WERI-Rb-1 (cell line): ENCODE measurements around the gene RANGAP1.

Experiments
- DNase-seq: peaks from one replicate; pipeline ENCODE4 v3.0.0-alpha.2; 2020
- H3K27ac ChIP-seq: fragments of 250-450 bp; sonication (Bioruptor Pico); 2 replicates; pipeline ENCODE4 v1.5.1; 2020; ENCODE audit warnings: mild to moderate bottlenecking, moderate library complexity
- H3K27me3 ChIP-seq: fragments of 250-450 bp; sonication (Bioruptor Pico); 2 replicates; pipeline ENCODE4 v1.5.1; 2021; ENCODE audit warnings: mild to moderate bottlenecking, low read depth, moderate library complexity; ENCODE audit not compliant: insufficient read depth, severe bottlenecking
- H3K36me3 ChIP-seq: fragments of 250-450 bp; sonication (Bioruptor Pico); 2 replicates; pipeline ENCODE4 v1.5.1; 2020; ENCODE audit warnings: mild to moderate bottlenecking, moderate library complexity
- H3K4me3 ChIP-seq: 2 replicates; pipeline ENCODE4 v1.5.1; 2011; ENCODE audit warnings: low read depth, mild to moderate bottlenecking, control low read depth, low read length
- H3K9me3 ChIP-seq: fragments of 250-450 bp; sonication (Bioruptor Pico); 2 replicates; pipeline ENCODE4 v1.5.1; 2021; ENCODE audit warnings: mild to moderate bottlenecking, moderate library complexity; ENCODE audit not compliant: severe bottlenecking
- CTCF ChIP-seq: IDR thresholded peaks from 2 replicates; pipeline ENCODE4 v1.5.1; 2011; ENCODE audit warnings: low read depth, mild to moderate bottlenecking, control low read depth, inconsistent platforms, low read length

RANGAP1 gene

GRCh38 chr22:41314821-41315220, 28.8 kb upstream of the RANGAP1 start:
- Histone ChIP-seq H3K4me3 (no peak overlapping the region), H3K27me3 (no peaks in the 10 kb centered on the region), H3K27ac (no peak overlapping the region), H3K36me3 (peaks cover 10% of the 10 kb centered on the region), H3K9me3 (no peaks in the 10 kb centered on the region)
- DNase-seq = no peak
- no peak for TF ChIP-seq CTCF

- H3K27me3 ChIP-seq = no peaks in the 10 kb centered on the region
- no peaks in the 10 kb centered on the region for H3K9me3 ChIP-seq
- no peak for DNase-seq
- H3K4me3 ChIP-seq = no peak overlapping the region
- H3K36me3 ChIP-seq = peaks cover 8% of the 10 kb centered on the region
- no peak overlapping the region for H3K27ac ChIP-seq
- no peak for TF ChIP-seq CTCF
Observed at GRCh38 chr22:41311487-41311886, 25.5 kb upstream of the RANGAP1 start.

GRCh38 chr22:41310336-41310735, 24.3 kb upstream of the RANGAP1 start:
- H3K27me3 ChIP-seq = no peaks in the 10 kb centered on the region
- TF ChIP-seq CTCF = no peak
- no peak overlapping the region for H3K27ac ChIP-seq
- no peak overlapping the region for H3K4me3 ChIP-seq
- DNase-seq = no peak
- H3K36me3 ChIP-seq = peaks cover 5% of the 10 kb centered on the region
- no peaks in the 10 kb centered on the region for H3K9me3 ChIP-seq

- Histone ChIP-seq H3K36me3 (peaks cover 10% of the 10 kb centered on the region), H3K4me3 (no peak overlapping the region), H3K27ac (no peak overlapping the region), H3K27me3 (no peaks in the 10 kb centered on the region), H3K9me3 (no peaks in the 10 kb centered on the region)
- no peak for DNase-seq
- TF ChIP-seq CTCF = no peak
Observed at GRCh38 chr22:41308544-41308947, 22.6 kb upstream of the RANGAP1 start.

- Histone ChIP-seq H3K27ac (no peak overlapping the region), H3K4me3 (no peak overlapping the region), H3K27me3 (no peaks in the 10 kb centered on the region), H3K9me3 (no peaks in the 10 kb centered on the region), H3K36me3 (peaks cover 10% of the 10 kb centered on the region)
- no peak for DNase-seq
- TF ChIP-seq CTCF = no peak
Observed at GRCh38 chr22:41308054-41308453, 22.1 kb upstream of the RANGAP1 start.

- no peak for DNase-seq
- TF ChIP-seq CTCF = no peak
- Histone ChIP-seq H3K36me3 (peaks cover 10% of the 10 kb centered on the region), H3K27ac (no peak overlapping the region), H3K27me3 (no peaks in the 10 kb centered on the region), H3K4me3 (no peak overlapping the region), H3K9me3 (no peaks in the 10 kb centered on the region)
Observed at GRCh38 chr22:41305646-41306045, 19.7 kb upstream of the RANGAP1 start.
